ENCODE data around the gene SCN1B.

Gene SCN1B

DNA sequence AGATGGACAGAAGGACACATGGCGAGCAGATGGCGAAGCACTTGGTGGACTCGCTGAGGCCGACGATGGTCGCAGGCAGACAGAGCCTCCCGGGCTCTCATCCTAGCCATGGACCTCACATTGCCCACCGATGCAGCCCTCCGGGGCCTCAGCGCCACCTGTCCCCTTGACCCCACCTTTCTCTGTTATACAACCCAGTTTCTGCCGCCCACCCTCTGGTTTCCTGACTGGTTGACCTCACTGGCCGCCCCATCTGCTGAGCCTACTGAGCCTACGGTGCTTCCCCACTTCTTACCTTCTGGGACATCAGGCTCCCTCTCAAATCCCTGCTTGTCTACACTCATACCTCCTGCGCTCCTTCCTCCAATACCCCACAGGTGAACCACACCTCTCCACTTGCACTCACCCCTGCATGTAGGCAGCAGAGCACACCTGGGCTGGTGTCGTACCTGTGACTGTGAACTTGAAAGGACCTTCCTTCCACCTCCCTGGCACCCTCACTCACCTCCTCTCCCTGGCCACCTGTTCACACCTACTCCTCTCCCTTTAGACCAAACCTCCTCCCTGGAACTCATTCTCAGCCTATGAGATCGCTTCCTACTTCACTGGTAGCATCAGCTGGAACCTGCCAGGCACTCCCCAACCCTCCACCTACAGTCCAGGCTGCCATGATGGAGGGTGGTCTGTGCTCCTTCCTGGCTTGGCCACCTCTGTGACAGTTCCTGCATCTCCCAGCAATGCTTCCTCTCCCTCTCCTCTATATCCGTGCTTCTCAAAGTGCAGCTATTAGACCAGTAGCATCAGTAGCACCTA is 47.3 kb downstream of the SCN1B start:
- H3F3A ChIP-seq (ENCODE audit: low read depth): no peaks in the 10 kb centered on the region
- H3K27me3 ChIP-seq (ENCODE audit: insufficient read depth, low read length, poor library complexity, severe bottlenecking): no peaks in the 10 kb centered on the region
- no peak overlapping the region for H2AFZ ChIP-seq (ENCODE audit: low read length)
- H3K9me2 ChIP-seq (replicated peaks; ENCODE audit: low read depth, low read length): no peaks in the 10 kb centered on the region
- no peak overlapping the region for H3K4me3 ChIP-seq (ENCODE audit: low read length, poor library complexity, severe bottlenecking)
- TF ChIP-seq, protein P1, sequence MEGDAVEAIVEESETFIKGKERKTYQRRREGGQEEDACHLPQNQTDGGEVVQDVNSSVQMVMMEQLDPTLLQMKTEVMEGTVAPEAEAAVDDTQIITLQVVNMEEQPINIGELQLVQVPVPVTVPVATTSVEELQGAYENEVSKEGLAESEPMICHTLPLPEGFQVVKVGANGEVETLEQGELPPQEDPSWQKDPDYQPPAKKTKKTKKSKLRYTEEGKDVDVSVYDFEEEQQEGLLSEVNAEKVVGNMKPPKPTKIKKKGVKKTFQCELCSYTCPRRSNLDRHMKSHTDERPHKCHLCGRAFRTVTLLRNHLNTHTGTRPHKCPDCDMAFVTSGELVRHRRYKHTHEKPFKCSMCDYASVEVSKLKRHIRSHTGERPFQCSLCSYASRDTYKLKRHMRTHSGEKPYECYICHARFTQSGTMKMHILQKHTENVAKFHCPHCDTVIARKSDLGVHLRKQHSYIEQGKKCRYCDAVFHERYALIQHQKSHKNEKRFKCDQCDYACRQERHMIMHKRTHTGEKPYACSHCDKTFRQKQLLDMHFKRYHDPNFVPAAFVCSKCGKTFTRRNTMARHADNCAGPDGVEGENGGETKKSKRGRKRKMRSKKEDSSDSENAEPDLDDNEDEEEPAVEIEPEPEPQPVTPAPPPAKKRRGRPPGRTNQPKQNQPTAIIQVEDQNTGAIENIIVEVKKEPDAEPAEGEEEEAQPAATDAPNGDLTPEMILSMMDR (conservative IDR thresholded peaks at IDR 0.05; ENCODE audit: low read length): no peak
- no peak for TF ChIP-seq EZH2phosphoT487 (IDR thresholded peaks at IDR 0.05; ENCODE audit: borderline replicate concordance)
- no peaks in the 10 kb centered on the region for H3K9me3 ChIP-seq (ENCODE audit: insufficient read depth, low read depth, low read length)
- H4K20me1 ChIP-seq (ENCODE audit: insufficient read depth, low read length, poor library complexity, severe bottlenecking): no peaks in the 10 kb centered on the region
- no peak overlapping the region for H3K4me2 ChIP-seq (ENCODE audit: low read depth, low read length, poor library complexity, severe bottlenecking)
- H3K9ac ChIP-seq (ENCODE audit: low read depth, low read length, poor library complexity, severe bottlenecking): no peak overlapping the region
- H3K4me1 ChIP-seq (ENCODE audit: insufficient read depth, low read length, poor library complexity, severe bottlenecking): no peaks in the 10 kb centered on the region
- no peaks in the 10 kb centered on the region for H3K36me3 ChIP-seq (ENCODE audit: insufficient read depth, low read length)
- no peaks in the 10 kb centered on the region for H3K79me2 ChIP-seq (ENCODE audit: insufficient read depth, low read length)

DNA sequence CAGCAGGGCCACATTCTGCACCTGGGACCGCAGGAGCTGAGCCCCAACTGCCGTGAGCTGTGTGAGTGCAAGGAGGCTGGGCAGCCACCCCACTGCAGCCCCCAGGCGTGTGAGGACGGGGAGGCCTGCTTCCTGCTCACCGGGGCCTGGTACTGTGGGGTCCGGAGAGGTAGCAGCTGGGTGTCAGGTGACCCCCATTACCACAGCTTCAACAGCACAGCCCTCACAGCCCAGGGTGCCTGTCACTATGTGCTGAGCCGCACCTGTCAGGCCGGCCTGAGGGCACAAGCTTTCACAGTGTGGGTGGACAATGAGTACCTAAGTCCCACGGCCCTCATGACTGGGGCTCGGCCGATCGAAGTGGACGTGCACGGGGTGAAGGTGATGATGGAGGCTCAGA is 49.6 kb downstream of the SCN1B start:
- no peaks in the 10 kb centered on the region for H3K36me3 ChIP-seq (ENCODE audit: insufficient read depth, low read length)
- H4K20me1 ChIP-seq (ENCODE audit: insufficient read depth, low read length, poor library complexity, severe bottlenecking): no peaks in the 10 kb centered on the region
- H3K27me3 ChIP-seq (ENCODE audit: insufficient read depth, low read length, poor library complexity, severe bottlenecking): no peaks in the 10 kb centered on the region
- no peaks in the 10 kb centered on the region for H3K9me2 ChIP-seq (replicated peaks; ENCODE audit: low read depth, low read length)
- no peak overlapping the region for H3K9ac ChIP-seq (ENCODE audit: low read depth, low read length, poor library complexity, severe bottlenecking)
- H3F3A ChIP-seq (ENCODE audit: low read depth): no peaks in the 10 kb centered on the region
- no peak overlapping the region for H2AFZ ChIP-seq (ENCODE audit: low read length)
- H3K4me1 ChIP-seq (ENCODE audit: insufficient read depth, low read length, poor library complexity, severe bottlenecking): no peaks in the 10 kb centered on the region
- no peaks in the 10 kb centered on the region for H3K79me2 ChIP-seq (ENCODE audit: insufficient read depth, low read length)
- H3K9me3 ChIP-seq (ENCODE audit: insufficient read depth, low read depth, low read length): no peaks in the 10 kb centered on the region
- no peak overlapping the region for H3K4me3 ChIP-seq (ENCODE audit: low read length, poor library complexity, severe bottlenecking)
- TF ChIP-seq, protein P1 (conservative IDR thresholded peaks at IDR 0.05; ENCODE audit: low read length): no peak
- TF ChIP-seq EZH2phosphoT487 (IDR thresholded peaks at IDR 0.05; ENCODE audit: borderline replicate concordance): no peak
- no peak overlapping the region for H3K4me2 ChIP-seq (ENCODE audit: low read depth, low read length, poor library complexity, severe bottlenecking)

DNA sequence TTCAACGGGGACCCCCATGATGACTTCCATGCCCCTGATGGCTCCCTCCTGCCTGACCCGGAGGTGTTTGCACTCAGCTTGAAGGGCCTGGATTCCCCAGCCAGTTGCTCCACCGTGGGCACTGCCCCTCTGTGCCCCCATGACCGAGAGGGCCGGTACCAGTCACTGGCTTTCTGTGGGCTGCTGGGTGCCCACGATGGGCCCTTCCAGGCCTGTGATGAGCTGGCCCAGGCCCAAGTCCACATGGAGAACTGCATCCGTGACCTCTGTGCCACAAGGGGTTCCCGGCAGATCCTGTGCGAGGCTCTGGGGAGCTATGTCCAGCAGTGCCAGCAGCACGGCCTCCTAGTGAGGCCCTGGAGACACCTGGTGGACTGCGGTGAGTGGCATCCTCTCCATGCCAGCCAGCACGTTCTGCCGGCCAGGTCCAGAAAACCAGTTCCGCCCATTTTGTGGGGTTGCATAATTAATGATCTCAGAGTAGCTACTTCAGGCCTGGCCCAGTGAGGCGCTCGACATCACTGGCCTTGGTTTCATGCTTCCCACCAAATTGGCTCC is 50.4 kb downstream of the SCN1B start:
- Histone ChIP-seq H3K9me2 (replicated peaks; ENCODE audit: low read depth, low read length) (no peaks in the 10 kb centered on the region), H3K27me3 (ENCODE audit: insufficient read depth, low read length, poor library complexity, severe bottlenecking) (no peaks in the 10 kb centered on the region), H3K79me2 (ENCODE audit: insufficient read depth, low read length) (no peaks in the 10 kb centered on the region), H3K36me3 (ENCODE audit: insufficient read depth, low read length) (no peaks in the 10 kb centered on the region), H3K4me1 (ENCODE audit: insufficient read depth, low read length, poor library complexity, severe bottlenecking) (no peaks in the 10 kb centered on the region), H2AFZ (ENCODE audit: low read length) (no peak overlapping the region), H3F3A (ENCODE audit: low read depth) (no peaks in the 10 kb centered on the region), H4K20me1 (ENCODE audit: insufficient read depth, low read length, poor library complexity, severe bottlenecking) (no peaks in the 10 kb centered on the region), H3K9ac (ENCODE audit: low read depth, low read length, poor library complexity, severe bottlenecking) (no peak overlapping the region), H3K4me2 (ENCODE audit: low read depth, low read length, poor library complexity, severe bottlenecking) (no peak overlapping the region), H3K4me3 (ENCODE audit: low read length, poor library complexity, severe bottlenecking) (no peak overlapping the region), H3K9me3 (ENCODE audit: insufficient read depth, low read depth, low read length) (no peaks in the 10 kb centered on the region)
- no peak for TF ChIP-seq EZH2phosphoT487 (IDR thresholded peaks at IDR 0.05; ENCODE audit: borderline replicate concordance)
- TF ChIP-seq, protein P1 (conservative IDR thresholded peaks at IDR 0.05; ENCODE audit: low read length): no peak
